Dedifferentiated amniotic fluid mesenchymal stem cell (primary cell): ENCODE measurements around the gene TFDP1.
"Not testable (repeated sequence)": the region's sequence is repeated elsewhere in the genome, so short reads cannot be mapped to it uniquely, and the experiment has no call there.

Experiments
- DNase-seq: peaks from one replicate; pipeline ENCODE4 v3.0.0-alpha.2; 2016; ENCODE audit errors: extremely low spot score

TFDP1 gene

DNA sequence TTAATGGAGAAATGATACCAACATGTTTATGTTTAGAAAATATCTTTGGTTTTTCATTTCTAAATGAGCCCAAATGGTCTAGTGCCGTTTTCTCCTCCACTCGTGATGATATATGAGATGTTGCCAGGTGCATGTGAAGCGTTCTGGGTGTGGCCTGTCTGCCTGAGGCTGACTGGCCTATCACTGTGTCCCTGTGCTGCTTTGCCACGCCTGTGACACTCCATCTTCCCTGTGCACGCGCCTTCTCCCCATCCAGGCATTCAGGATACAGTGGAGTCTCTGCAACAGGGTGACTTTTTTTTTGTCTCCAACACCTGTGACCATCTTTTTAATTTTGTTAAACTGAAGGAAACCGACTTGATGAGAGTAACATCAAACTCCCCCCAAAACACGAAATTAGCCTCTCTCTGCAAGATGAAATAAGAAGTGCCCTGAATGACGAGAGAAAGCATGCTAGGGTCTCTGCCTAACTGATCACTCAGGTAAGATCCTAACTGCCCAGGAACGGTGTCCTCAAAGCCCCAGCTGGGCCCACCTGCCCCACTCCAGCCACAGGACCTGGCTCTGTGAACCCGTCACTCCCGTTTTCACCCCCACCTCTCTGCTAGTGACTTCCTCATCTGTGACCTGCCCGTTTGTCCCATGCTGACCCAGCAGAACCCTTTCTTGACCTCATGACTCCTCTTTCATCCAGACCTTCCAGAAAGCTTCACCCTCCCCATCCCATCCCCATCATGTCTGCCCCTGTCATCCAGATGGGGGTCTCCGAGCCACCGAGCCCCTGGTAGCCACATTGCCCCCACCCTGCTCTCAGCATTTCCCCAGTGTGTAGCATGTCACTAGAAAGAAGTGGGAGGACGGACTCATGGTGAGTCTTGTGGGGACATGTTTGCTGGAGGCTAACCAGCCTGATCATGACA, 33.2 kb upstream of the TFDP1 start:
- DNase-seq, result no peak

GRCh38 chr13:113552079-113552478, 32.5 kb upstream of the TFDP1 start:
- no peak for DNase-seq

DNA sequence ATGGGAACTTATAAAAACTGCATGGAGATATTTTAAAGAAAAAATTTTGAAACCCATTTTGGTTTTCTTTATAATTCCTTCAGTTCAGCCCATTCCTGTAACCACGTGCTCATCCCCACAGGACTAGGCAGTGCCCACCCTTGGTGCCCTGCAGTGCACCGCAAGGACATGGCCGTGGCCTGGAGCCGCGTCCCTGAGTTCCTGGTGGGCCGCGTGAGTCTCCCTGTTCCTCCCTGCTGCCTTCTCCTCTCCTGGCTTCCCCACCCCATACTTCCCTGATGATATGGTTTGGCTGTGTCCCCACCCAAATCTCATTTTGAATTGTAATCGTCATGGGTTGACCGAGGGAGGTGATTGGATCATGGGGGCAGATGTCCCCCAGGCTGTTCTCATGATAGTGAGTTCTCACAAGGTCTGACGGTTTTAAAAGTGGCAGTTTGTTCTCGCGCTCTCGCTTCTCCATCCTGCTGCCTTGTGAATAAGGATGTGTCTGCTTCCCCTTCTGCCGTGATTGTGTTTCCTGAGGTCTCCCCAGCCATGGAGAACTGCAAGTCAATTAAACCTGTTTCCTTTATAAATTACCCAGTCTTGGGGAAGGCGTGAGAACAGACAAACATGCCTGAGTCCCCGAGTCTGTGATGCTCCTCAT, 31.6 kb upstream of the TFDP1 start:
- DNase-seq, result no peak

GRCh38 chr13:113553511-113554332, 30.8 kb upstream of the TFDP1 start:
- no peak for DNase-seq

DNA sequence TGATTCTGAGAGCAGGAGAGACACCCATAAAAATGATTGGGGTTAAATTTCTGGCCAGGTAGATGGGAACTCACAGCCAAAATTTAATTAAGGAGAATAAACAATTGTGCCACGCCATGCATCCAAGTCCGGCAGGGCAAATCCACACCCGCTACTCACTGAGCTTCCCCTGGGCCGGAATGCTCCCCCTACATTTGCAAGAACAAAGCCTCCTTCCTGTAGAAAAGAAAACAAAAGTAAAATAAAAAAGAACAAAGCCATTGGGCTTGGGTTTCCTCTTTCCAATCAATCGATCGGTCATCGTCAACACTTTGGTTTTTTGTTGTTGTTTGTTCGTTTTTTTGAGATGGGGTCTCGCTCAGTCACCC, 30.2 kb upstream of the TFDP1 start:
- no peak for DNase-seq

GRCh38 chr13:113555141-113555540, 29.4 kb upstream of the TFDP1 start:
- DNase-seq, result no peak

DNA sequence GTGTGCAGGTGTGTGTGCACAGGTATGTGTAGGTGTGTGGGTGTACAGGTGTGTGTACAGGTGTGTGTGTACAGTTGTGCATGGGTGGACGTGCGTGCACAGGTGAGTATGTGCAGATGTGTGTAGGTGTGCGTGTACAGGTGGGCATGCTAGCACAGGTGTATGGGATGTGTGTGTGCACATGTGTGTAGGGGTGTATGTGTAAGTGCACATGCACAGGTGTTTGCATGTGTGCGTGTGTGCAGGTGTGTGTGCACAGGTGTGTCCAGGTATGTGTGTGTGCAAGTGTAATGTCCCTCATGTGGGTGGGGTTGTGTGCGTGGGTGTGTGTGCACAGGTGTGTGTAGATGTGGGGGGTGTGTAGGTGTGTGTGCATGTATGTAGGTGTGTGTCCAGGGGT, 27.5 kb upstream of the TFDP1 start:
- no peak for DNase-seq

DNA sequence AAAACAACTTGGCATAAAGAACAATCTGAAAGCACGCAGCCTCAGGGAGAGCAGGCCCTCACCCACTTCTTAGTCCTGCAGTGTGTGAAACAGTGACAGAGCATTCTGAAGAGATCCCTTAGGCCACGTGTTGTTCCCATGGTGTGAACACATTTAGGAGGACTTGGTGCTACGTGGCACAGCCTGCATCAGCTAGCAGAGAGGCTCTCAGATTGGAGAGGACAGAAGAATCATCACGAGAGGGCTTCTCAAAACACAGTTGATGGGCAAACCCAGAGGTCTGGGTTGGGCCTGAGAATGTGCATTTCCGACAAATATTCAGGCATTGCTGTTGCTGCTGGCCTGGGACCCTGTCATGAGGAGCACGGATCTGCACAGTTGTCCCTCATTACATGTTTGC, 26.1 kb upstream of the TFDP1 start:
- no peak for DNase-seq

- DNase-seq, result no peak
Measured at GRCh38 chr13:113559061-113559460, 25.5 kb upstream of the TFDP1 start.

DNA sequence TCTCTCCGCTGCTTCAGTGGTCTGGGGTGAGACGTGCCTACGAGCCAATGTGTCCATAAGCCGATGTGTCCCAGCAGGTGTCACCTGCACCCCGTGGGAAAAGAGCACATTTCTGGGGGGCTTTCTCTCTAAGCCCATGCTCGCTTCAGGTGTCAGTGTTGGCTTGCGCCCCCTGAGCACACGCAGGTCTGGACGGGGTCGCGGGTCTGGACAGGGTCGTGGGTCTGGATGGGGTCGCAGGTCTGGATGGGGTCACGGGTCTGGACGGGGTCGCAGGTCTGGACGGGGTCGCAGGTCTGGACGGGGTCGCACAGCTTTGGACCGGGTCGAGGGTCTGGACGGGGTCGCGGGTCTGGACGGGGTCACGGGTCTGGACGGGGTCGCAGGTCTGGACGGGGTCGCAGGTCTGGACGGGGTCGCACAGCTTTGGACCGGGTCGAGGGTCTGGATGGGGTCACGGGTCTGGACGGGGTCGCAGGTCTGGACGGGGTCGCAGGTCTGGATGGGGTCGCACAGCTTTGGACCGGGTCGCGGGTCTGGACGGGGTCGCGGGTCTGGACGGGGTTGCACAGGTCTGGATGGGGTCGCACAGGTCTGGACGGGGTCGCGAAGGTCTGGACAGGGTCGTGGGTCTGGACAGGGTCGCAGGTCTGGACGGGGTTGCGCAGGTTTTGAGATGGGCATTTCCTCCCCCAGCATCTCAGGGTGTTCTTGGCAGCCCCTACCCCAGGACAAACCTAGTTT, 24.5 kb upstream of the TFDP1 start:
- no peak for DNase-seq

DNA sequence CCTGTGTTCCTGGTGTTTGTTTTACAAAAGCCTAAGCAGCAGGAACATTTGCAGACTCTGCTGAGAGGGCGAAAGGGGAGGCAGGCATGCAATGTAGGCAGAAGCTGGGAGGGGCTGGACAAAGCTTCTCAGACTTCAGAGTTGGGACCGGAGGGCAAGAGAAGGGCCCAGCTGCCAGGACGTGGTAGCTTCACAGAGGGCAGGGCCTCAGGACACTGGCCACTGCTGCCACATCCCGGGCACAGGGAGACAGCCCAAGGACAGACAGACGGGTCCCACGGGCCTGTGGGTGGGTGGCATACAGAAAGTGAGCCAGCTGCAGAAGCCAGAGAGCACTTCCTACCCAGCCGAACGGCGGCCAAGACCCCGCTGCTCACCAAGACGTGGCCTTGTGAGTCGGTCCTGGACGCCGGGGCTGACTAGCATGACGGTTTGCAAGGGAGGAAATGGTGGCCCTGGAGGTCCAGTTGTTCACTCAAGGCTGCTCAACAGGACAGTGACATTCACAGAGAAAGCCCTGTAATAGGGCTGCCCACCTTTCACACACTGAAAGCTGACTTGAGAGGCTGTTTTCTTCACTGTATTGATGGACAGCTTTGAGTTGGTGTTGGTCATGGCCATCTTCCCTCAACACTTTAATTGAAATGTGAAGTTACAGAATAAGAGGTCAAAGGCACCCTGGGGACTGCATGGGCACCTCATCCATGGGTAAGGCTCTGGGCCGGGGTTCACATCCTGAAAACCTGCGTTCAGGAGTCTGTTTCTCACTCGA, 23.7 kb upstream of the TFDP1 start:
- no peak for DNase-seq

GRCh38 chr13:113561417-113562084, 23.0 kb upstream of the TFDP1 start:
- DNase-seq, result no peak

DNA sequence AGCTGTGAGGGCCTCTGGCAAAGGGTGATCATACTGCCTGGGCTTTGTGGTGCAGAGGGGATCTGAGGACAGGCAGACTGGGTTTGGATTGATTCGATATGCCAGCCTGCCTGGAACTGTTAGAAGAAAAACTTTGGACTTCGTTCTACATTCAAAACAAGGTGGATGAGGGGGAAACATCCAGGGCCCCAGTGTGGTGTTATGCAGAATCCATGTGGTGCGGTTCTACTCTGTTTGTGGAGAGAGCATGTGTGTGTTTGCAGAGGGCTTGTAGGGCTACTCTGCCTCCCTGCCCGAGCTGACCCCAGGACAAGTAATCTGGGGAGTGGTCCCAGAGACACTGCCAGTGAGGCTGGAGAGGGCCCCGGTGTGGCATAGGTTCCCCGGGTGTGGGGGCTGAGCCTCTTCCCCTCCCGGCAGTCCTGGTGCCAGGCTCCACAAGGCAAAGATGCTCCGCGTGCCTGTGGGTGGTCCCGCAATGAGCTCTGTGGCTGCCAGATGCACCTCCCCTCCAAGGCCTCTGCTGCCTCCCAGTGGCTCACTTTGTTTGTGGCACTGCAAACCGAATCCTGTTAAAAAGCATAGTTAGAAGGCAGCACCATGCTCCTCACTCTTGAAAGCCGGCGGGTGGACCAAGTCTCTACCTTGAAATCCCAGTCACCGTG, 22.3 kb upstream of the TFDP1 start:
- peak; percentile 69 for DNase-seq

- no peak for DNase-seq
Measured at GRCh38 chr13:113562844-113563243, 21.7 kb upstream of the TFDP1 start.

- not testable (repeated sequence) for DNase-seq
Measured at GRCh38 chr13:113563511-113563910, 21.0 kb upstream of the TFDP1 start.

GRCh38 chr13:113564331-113565023, 20.1 kb upstream of the TFDP1 start:
- DNase-seq, result no peak

GRCh38 chr13:113565526-113566226, 18.9 kb upstream of the TFDP1 start:
- DNase-seq, result no peak

GRCh38 chr13:113566227-113566561, 18.4 kb upstream of the TFDP1 start:
- no peak for DNase-seq

GRCh38 chr13:113567681-113568080, 16.9 kb upstream of the TFDP1 start:
- DNase-seq, result no peak
